Stimulated activated CD4-positive, alpha-beta T cell treated with anti-CD3 and anti-CD28 coated beads, Interleukin-15, amount 100 ng/mL, for 24 hours (primary cell): ENCODE results near the gene KRTAP22-2.

Experiments used
- DNase-seq: peaks from one replicate; pipeline ENCODE4 v3.0.0-alpha.2; 2020

KRTAP22-2 gene

DNA sequence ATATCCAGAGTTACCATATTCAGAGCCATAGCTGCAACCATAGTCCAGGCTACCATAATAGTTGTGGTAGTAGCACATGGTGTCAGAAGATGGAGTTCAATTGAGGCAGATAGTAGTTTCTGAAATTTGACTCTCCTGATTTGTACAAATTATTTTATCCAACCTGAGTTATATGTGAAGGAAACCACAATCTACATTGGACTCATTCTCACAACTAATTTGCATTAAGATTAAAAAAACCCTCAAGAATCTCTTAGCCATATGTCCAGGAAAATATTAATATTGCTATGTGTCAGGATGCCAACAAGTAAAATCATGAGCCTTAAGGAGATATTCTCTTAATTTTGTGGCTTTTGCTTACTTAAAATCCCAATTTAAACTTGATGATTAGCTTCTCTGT lies at the start of gene KRTAP22-2:
TSS of gene KRTAP22-2 (minus strand) at position 101 of the 400 bp plus-strand sequence.
- no peak for DNase-seq

DNA sequence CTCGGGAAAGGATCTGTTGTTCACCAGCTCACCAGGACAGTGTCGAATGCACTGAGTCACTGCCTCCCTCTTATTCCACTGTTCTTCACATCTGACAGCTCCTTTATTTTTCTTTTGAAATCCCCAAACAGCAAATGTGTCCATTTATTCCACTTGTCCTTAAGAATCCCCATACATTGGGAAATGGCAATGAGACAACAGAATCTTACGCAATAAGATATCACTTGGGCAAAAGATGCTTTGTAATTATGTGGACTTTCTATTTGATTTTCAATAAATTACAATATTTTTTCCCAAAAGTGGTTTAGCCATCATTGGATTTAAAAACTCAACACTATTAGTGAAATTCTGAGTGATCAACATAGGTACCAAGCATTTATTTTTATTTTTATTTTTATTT lies 48.5 kb upstream of the KRTAP22-2 start:
- no peak for DNase-seq

DNA sequence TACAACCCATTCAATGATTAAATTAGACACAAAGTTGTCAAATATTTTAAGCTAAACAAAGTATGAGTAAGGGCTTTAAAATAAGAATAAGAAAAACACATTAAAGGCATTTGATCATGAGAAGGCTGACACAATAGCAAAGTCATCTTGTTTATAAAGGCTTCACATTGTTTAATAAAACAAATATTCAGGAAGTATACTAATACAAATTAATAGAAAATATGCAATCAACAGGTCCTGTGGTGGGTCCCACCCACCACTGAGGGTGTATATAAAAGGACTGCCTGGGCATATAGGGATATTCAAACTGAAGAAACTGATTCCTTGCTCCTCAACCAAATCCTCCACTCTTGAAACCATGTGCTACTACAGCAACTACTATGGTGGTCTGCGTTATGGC lies 44.7 kb upstream of the KRTAP22-2 start, which contains the start of gene KRTAP20-2:
TSS of gene KRTAP20-2 (plus strand) at position 301 of the 400 bp plus-strand sequence. CDS start at position 359, 58 bp downstream.
- no peak for DNase-seq

DNA sequence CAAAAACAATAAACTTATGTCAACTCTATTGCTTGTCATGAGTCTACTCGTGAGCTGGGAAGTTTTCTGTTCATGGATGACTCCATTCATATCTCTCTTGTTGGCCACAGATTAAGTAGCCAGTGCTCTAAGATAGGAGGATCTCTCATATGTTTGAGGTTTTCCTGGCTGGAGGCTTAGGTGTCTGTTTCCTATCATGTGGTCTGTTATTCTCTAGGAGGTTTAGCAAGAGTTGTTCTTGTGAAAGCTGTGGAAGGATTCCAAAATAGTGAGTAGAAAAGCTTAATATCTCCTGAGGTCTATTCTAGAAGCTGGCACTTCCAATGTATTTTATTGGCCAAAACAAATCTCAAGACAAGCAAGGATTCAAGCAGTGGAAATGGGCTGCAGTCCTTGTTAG lies 39.0 kb upstream of the KRTAP22-2 start:
- no peak for DNase-seq

DNA sequence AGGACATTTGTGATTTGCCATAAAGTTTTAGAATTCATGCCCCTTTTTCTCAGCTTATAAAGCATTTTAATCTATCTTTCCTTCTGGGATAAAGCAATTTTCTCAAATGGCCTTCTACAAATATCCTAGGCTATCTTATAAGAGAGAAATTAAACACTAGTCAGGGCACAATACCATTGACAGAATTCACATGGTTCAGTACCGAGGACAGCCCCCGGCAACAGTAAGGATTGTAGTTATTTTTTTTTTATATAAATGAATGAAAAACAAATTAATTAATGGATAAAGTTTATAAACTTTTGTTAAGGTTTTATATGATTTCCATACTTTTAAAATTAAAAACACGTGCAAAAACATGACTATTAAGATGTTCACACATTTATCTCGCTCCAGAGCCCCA lies 37.9 kb upstream of the KRTAP22-2 start:
- no peak for DNase-seq

DNA sequence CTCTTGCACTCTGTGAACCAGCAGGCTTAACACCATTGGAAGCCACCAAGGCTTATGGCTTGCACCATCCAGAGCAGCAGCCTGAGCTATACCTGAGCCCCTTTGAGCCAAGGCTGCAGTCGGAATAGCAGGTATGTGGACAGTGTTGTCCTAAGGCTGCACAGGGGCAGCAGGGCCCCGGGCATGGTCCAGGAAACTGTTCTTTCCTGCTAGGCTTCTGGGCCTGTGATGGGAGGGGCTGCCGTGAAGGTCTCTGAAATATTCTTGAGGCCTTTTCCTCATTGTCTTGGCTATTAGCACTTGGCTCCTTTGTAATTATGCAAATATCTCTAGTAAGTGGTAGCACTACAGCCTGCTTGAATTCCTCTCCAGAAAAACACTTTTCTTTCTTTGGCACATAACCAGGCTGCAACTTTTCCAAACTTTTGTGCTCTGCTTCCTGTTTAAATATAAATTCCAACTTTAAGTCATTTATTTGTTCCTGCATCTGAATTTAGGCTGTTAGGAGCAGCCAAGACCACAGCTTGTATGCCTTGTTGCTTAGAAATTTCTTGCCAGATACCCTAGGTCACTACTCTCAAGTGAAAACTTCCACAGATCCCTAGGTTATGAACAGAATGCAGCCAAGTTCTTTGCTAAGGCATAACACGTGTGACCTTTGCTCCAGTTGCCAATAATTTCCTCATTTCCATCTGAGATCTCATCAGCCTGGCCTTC lies 35.4 kb upstream of the KRTAP22-2 start:
- no peak for DNase-seq

DNA sequence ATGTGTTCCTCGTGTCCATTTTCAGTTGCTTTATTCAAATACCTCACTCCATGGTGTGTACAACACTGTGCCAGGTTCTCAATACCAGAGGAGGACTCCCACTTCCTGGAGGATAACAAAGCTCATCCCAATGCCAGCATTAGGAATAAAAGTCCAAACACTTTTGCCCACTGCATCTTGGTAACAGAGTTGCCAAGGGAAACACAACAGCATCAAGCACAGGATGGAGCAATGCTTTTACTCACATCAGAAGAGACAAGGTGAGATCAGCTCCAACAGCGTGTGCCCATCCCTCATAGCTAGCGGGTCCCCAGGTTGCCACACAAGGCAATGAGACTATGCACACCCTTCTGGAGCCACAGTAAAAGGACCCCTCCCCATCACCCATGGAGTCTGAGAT lies 33.2 kb upstream of the KRTAP22-2 start:
- DNase-seq = no peak

DNA sequence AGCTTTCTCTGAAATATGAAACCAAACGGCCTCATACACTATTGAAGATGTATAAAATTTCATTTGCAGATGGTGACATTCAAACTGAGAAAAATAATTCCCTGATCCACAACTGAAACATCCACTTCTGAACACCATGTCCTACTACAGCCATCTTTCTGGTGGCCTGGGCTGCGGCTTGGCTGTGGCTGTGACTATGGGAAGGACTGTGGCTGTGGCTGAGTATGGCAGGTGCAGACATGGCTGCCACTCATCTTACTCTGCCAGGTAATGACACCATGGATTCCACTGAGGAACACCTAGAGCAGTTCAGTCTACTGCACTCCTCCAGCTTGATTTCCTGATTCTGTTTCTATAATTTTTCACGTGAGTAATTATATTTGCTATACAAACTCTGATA lies 30.3 kb upstream of the KRTAP22-2 start, which contains the start of gene KRTAP20-4:
TSS of gene KRTAP20-4 (plus strand) at position 106 of the 400 bp plus-strand sequence.
- DNase-seq = no peak

DNA sequence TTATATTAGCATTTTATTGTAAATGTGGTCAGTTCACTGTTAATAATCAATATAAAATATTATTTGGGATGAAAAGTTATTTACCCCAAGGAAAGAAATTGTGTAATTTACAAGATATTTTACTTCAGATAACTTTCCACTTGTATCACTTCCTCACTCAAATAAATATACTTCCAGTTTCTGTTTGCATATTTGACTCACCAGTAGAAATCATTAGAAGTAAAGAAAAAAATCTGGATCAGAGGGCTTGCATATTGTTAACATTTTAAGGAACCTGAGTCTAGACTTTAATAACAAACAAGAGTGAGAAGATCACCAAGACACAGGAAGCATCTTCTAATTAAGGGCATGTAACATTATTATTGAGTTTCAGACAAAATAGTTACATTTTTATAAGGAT lies 29.9 kb upstream of the KRTAP22-2 start:
- DNase-seq = no peak

DNA sequence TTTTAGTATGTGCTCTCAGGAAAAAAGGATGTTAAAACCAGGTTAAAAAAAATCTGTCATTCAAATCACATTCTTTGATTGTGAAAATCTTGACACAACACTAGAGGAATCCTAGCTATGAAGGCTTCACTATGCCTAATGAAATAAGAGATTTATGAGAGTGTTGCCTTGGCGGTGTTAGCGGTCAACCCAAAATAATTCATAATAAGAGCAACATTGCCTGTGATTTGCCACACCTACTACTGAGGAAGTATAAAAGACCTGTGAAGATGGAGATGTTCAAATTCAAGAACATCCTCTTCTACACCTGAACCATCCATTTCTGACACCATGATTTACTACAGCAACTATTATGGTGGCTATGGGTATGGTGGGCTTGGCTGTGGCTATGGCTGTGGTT lies 25.9 kb upstream of the KRTAP22-2 start, which contains the start of gene KRTAP20-1:
TSS of gene KRTAP20-1 (plus strand) at position 301 of the 400 bp plus-strand sequence. CDS start at position 331, 30 bp downstream.
- no peak for DNase-seq

DNA sequence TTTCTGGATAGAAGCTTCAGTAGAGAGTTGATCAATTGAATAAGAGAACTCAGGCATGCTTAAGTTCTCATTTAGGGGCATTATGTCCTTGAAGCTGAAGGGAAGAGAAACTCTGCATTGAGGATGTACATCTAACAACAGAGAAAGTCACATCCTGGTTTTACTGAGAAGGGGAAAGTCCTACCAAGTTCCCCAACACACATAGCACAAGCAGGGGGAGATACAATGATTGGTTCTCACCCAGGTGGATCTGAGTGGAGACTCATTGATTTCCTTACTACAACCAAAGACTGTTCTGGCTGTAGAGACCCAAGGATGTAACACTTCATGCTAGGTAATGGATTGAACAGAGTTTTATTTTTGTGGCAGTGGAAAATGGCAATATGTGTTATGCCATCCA lies 25.0 kb upstream of the KRTAP22-2 start:
- no peak for DNase-seq

DNA sequence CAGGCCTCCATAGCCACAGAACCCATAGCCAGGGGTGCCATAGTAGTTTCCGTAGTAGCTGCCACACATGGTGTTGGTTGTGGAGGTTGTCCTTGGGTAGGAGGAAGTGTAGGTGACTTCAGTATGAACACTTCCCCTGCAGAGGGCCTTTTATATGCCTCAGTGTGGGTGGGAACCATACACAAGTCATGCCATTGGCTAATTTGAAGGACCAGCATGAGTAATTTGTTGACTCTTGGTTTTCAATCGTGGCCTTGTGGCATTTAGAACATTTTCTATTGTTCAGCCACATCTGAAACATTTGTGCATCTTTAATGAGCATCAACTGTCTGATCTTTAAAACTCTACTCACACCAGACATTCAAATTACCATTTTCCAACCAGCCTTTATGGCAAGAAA lies 23.6 kb upstream of the KRTAP22-2 start, which contains the start of gene KRTAP6-1:
TSS of gene KRTAP6-1 (minus strand) at position 95 of the 400 bp plus-strand sequence. CDS start at position 69, 26 bp downstream.
- DNase-seq = no peak

DNA sequence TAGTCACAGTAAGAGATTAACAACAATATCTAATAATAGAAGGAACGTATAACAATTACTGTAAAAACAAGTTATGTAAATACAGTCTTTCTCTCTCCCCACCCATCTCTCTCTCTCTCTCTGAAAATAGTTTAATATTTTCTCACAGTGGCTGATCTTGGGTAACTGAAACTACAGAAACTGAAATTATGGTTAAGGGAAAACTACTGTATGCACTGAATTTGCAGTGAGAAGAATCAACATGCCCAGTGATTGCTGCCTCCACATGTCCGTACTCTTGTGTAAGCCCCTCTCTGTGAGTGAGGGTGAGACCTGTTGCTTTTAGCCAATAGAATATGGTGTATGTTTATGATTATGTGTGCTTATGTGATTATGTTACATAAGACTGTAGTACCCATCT lies 21.9 kb upstream of the KRTAP22-2 start:
- no peak for DNase-seq

DNA sequence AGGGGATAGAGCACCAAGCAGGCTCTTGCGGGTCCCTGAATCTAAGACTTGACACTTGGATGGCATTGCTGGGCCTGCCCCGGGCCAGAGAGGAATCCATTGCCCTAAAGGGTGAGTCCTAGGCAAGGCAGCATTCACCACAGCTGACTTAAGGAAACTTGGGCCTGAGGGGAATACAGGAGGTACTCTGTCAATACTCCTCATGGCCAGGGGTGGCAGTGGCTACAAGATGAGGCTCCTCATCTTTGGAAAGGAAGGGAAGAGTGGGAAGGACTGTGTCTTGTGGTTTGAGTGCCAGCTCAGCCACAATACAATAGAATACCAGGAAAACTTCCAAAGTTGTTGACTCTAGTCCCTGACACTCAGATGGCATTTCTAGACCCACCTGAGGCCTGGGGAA lies 15.8 kb upstream of the KRTAP22-2 start:
- no peak for DNase-seq

DNA sequence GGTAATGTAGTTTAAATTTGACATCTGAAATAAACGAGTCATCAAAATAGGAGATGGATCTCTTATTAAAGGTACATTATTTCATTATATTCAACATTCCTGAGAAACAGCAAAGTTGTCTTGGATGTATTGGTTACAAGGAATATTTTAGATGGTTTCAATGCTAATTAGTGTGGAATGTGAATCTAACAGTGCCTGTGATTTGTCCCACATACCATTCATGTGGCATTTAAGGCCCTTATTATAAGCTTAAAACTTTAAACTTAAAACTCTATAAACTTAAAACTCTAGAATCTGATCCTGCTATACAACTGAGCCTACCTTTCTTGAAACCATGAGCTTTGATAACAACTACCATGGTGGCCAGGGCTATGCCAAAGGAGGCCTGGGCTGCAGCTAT lies 10.6 kb upstream of the KRTAP22-2 start, which contains the start of gene KRTAP22-1:
TSS of gene KRTAP22-1 (plus strand) at position 301 of the 400 bp plus-strand sequence.
- DNase-seq = no peak

DNA sequence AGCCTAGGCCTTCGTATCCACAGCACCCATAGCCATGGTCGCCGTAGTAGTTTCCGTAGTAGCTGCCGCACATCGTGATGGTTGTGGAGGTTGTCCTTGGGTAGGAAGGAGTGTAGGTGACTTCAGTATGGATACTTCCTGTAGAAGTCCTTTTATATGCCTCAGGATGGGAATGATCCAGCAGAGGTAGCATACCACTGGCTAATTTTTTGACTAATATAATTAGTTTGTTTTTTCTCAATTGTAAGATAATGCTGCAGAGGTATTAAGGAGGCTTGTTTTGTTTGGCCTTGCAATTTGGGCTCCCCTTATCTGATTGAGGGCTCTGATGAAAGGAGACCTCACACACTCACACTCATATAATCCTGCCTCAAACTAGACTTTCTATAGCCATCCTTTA lies 8.6 kb upstream of the KRTAP22-2 start, which contains the start of gene KRTAP6-2:
TSS of gene KRTAP6-2 (minus strand) at position 101 of the 400 bp plus-strand sequence. CDS start at position 73, 28 bp downstream.
- no peak for DNase-seq

DNA sequence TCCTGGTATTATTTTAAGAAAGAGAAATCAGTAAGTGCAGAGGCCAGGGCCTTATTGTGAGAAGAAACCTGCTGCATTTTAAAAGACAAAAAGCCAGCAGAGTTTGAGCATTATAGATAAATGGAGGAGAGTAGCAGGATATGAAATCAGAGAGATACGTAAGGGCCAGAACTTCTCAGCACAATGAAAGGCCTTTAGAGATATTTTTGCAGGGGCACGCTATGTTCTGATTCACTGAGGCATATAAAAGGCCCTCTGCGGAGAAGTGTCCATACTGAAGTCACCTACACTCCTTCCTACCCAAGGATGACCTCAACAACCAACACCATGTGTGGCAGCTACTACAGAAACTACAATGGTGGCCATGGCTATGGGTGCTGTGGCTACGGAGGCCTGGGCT lies 1.9 kb upstream of the KRTAP22-2 start, which contains the start of gene KRTAP6-3:
TSS of gene KRTAP6-3 (plus strand) at position 301 of the 400 bp plus-strand sequence. CDS start at position 307, 6 bp downstream.
- DNase-seq = no peak

DNA sequence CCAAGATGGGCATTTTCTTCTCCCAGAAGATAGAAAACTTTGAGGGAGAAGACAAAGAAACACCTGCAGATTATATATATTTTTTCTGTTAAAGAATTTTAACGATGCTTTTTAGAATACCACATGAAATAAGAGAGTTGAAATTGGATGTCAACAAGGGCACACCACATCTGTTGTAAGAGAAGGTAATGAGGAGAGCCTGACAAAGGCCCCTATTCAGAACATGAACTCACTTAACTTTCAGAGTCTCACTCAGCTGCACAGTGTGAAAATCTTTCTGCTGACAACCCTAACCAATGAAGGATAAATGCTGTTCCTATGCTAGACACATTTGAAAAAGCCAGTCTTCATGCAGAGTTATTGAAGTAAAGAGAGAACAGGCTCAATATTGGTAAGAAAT lies 7.3 kb downstream of the KRTAP22-2 start:
- DNase-seq = no peak

DNA sequence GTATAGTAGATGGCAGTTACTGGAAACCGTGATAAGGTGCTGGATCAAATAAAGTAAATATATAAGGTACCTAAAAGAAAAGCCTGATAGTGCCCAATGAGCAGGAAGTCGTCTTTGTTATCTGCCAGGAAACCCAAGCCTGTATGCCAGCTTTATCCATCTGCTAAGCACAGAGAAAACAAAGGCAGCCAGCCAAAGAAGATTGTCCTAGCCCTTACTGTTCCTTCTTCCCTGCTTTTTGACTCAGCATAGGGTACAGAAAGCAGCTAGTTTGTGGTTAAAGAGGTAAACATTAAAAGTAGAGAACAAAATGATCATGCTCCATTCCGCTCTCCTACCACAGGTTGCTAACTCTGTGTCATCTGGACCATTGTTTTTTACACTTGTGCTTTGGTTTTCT lies 10.1 kb downstream of the KRTAP22-2 start:
- no peak for DNase-seq

DNA sequence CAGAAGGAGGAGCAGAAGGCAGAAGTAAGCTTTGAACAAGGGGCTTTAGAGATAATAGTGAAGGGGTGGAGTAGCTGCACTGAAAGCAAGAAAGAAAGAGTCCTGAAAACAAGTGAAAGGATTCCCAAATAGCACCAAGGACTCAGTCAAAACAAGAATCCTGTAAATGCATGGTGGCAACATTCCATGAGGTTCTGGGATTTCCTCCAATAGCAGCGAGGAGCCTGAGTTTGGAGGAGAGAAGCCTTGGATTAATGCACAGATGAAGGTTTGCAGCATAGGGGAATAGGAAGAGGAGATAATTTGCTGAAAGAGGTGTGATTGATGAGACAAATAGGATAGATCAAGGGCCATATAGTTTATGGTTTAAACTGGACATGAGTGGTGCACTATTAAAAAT lies 10.9 kb downstream of the KRTAP22-2 start:
- DNase-seq = no peak

DNA sequence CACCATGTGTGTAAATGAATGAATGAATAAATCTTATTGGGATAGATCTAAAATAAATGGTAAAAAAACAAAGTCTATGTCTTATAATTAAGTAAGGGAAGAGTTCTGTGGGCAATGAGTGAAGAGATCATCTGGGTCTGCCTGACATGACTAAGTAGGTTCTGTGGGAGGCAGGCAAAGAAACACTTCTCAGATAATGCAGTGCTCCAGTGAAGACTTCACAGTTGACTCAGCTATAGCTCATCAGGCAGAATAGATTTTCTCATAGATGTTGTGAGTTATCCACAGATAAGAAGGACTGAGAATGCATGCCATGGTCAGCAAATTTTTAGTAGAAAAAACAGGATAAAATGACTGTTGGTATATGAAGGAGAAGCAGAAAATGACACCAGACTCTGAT lies 12.4 kb downstream of the KRTAP22-2 start:
- DNase-seq = no peak

DNA sequence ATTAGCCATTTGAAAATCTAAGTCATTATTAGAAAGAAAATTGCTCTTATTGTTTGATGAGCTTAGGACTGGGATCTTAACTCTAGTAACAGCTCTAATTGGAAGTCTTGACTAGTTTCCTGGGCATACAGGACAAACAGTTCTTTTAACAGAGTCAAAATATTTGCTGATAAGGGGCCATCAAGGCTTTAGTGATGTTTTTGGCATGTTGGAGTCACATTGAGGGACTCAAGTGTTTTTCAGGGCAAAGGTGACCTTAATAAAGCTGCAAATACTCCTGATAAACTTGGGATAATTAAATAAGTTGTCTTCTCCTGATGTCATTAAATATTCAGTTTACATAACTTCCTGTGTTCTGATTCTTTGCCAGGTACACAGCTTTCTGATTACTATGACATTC lies 22.6 kb downstream of the KRTAP22-2 start:
- DNase-seq = no peak

DNA sequence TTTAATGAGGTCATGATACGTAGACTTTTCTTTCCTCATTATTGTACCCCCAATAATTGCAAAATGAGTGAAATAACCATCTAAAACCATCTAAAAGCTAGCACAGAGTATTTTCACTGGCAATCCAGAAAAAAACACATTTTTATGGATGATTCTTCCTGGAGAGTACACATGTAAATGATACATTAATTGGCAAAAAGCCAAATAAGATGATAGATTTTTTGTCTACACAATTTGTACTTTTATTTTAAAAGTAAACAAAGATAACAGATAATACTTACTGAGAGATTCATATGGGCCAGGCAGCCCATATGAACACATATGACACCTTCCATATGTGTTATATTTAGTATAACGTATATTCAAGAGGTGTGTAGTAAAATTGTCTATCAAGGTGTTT lies 26.6 kb downstream of the KRTAP22-2 start:
- DNase-seq = no peak

DNA sequence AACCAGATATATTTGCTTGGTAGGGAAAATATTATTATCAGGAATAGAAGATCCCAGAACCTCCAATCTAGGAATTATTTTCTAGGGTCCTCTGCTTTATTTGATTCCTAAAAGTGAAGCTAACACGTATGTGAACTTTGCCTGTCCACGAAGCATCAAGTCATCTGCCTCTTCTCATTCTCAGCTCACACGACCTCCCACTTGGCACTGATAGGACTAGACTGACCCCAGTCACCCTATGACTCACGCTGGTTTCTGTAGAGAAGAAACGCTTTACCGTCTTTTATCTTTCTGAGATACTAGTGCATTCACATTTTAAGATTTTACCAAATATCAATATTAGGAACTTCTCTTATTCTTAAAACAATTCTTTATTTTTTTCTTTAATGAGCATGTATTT lies 27.1 kb downstream of the KRTAP22-2 start:
- DNase-seq = no peak
